Measurements from ENCODE around the gene PHPT1. TPM values are rescaled to one million over a fixed set of nuclear protein-coding genes. Genes with fewer than 3 reads are reported as not detected.

The PHPT1 gene
- total and polyA plus RNA-seq, 2 of the 13 experiments (the other 11 are each of a cell fraction or from before 2014, with no cell fraction given) = 189 to 192 TPM

DNA sequence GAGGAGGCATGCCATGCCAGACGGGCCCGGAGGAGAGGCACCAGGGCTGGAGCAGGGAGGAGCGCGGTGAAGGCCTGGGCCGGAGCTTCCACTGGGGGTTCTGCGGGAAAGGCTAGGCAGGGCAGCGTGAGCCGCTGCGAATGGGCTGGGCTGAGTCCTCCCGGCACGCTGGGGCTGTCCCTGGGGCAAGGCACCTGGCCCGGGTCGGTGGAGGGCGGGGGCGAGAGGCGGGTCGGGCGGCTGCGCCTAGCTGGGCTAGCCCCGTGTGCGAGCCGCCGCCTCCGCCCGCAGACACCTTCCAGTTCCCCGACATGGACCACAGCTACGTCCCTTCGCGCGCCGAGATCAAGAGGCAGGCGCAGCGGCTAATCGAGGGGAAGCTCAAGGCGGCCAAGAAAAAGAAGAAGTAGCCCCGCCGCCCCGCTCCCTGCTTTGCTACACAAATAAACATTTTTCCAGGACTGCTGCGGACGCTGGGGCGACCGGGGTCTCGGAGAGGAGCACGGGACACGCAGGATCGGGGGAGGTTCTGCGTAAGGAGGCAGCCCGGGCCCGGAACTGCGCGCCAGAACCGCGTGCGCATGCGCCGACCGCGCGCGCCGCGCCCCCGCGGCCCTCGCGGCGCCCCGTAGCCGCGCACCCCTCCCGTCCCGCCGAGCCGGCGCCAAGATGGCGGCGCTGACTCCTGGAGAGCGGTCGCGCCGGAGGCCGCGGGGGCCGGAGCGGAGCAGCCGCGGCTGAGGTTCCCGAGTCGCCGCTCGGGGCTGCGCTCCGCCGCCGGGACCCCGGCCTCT lies 41.7 kb upstream of the PHPT1 start, which contains the start of gene RABL6 (continued):
- TF ChIP-seq, protein P1, sequence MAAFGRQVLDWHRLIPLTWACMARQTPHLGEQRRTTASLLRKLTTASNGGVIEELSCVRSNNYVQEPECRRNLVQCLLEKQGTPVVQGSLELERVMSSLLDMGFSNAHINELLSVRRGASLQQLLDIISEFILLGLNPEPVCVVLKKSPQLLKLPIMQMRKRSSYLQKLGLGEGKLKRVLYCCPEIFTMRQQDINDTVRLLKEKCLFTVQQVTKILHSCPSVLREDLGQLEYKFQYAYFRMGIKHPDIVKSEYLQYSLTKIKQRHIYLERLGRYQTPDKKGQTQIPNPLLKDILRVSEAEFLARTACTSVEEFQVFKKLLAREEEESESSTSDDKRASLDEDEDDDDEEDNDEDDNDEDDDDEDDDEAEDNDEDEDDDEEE (CRISPR knock-in tag; IDR thresholded peaks at IDR 0.05) = peak; percentile 30; the same call in 1 of the 2 replicates
- TF ChIP-seq MYC (CRISPR knock-in tag; IDR thresholded peaks at IDR 0.05; ENCODE audit: borderline replicate concordance) (0 out of 2 replicates have a peak, but pooled peaks have one; percentile 46), PCBP1 (IDR thresholded peaks at IDR 0.05; ENCODE audit: borderline replicate concordance, low read depth, low read length) (no peak), ZSCAN31 (CRISPR knock-in tag; IDR thresholded peaks at IDR 0.05; ENCODE audit: low read depth) (peak; percentile 70), ZNF776 (CRISPR knock-in tag; IDR thresholded peaks at IDR 0.05) (0 out of 2 replicates have a peak, but pooled peaks have one; percentile 22), GLI4 (CRISPR knock-in tag; IDR thresholded peaks at IDR 0.05; ENCODE audit: borderline replicate concordance) (no peak), ELF3 (CRISPR knock-in tag; IDR thresholded peaks at IDR 0.05) (no peak), MBD4 (IDR thresholded peaks at IDR 0.05; ENCODE audit: borderline replicate concordance, low read length) (no peak), ZNF225 (CRISPR knock-in tag; IDR thresholded peaks at IDR 0.05) (no peak), NKX3-1 (CRISPR knock-in tag; IDR thresholded peaks at IDR 0.05) (peak; percentile 43; the same call in 1 of the 2 replicates), POLR2A (IDR thresholded peaks at IDR 0.05; ENCODE audit: insufficient read depth in 1 of 2, low read depth in 2 of 2, low read length in 2 of 2) (0 out of 4 replicates have a peak, but pooled peaks of 1 of the 2 experiments have one; percentile 23), ELF4 (CRISPR knock-in tag; IDR thresholded peaks at IDR 0.05; ENCODE audit: borderline replicate concordance) (peak; percentile 61; the same call in 1 of the 2 replicates), ZNF547 (CRISPR knock-in tag; IDR thresholded peaks at IDR 0.05) (no peak; the same call in 1 of the 2 replicates), ZNF605 (CRISPR knock-in tag; IDR thresholded peaks at IDR 0.05) (0 out of 2 replicates have a peak, but pooled peaks have one; percentile 25), GABPB1 (CRISPR knock-in tag; IDR thresholded peaks at IDR 0.05) (peak; percentile 53; the same call in 1 of the 2 replicates), ZNF670 (CRISPR knock-in tag; IDR thresholded peaks at IDR 0.05; ENCODE audit: borderline replicate concordance) (0 out of 2 replicates have a peak, but pooled peaks have one; percentile 50), ZNF781 (CRISPR knock-in tag; IDR thresholded peaks at IDR 0.05; ENCODE audit: borderline replicate concordance, not compliant biosample characterization) (no peak)
- TF ChIP-seq, protein P2, sequence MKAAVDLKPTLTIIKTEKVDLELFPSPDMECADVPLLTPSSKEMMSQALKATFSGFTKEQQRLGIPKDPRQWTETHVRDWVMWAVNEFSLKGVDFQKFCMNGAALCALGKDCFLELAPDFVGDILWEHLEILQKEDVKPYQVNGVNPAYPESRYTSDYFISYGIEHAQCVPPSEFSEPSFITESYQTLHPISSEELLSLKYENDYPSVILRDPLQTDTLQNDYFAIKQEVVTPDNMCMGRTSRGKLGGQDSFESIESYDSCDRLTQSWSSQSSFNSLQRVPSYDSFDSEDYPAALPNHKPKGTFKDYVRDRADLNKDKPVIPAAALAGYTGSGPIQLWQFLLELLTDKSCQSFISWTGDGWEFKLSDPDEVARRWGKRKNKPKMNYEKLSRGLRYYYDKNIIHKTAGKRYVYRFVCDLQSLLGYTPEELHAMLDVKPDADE (CRISPR knock-in tag; IDR thresholded peaks at IDR 0.05) = no peak
- TF ChIP-seq, protein P3, sequence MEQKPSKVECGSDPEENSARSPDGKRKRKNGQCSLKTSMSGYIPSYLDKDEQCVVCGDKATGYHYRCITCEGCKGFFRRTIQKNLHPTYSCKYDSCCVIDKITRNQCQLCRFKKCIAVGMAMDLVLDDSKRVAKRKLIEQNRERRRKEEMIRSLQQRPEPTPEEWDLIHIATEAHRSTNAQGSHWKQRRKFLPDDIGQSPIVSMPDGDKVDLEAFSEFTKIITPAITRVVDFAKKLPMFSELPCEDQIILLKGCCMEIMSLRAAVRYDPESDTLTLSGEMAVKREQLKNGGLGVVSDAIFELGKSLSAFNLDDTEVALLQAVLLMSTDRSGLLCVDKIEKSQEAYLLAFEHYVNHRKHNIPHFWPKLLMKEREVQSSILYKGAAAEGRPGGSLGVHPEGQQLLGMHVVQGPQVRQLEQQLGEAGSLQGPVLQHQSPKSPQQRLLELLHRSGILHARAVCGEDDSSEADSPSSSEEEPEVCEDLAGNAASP (CRISPR knock-in tag; IDR thresholded peaks at IDR 0.05; ENCODE audit: borderline replicate concordance) = no peak
- TF ChIP-seq, protein P4, sequence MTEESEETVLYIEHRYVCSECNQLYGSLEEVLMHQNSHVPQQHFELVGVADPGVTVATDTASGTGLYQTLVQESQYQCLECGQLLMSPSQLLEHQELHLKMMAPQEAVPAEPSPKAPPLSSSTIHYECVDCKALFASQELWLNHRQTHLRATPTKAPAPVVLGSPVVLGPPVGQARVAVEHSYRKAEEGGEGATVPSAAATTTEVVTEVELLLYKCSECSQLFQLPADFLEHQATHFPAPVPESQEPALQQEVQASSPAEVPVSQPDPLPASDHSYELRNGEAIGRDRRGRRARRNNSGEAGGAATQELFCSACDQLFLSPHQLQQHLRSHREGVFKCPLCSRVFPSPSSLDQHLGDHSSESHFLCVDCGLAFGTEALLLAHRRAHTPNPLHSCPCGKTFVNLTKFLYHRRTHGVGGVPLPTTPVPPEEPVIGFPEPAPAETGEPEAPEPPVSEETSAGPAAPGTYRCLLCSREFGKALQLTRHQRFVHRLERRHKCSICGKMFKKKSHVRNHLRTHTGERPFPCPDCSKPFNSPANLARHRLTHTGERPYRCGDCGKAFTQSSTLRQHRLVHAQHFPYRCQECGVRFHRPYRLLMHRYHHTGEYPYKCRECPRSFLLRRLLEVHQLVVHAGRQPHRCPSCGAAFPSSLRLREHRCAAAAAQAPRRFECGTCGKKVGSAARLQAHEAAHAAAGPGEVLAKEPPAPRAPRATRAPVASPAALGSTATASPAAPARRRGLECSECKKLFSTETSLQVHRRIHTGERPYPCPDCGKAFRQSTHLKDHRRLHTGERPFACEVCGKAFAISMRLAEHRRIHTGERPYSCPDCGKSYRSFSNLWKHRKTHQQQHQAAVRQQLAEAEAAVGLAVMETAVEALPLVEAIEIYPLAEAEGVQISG (CRISPR knock-in tag; IDR thresholded peaks at IDR 0.05) = peak; percentile 31
- TF ChIP-seq, protein P5, sequence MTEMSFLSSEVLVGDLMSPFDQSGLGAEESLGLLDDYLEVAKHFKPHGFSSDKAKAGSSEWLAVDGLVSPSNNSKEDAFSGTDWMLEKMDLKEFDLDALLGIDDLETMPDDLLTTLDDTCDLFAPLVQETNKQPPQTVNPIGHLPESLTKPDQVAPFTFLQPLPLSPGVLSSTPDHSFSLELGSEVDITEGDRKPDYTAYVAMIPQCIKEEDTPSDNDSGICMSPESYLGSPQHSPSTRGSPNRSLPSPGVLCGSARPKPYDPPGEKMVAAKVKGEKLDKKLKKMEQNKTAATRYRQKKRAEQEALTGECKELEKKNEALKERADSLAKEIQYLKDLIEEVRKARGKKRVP (CRISPR knock-in tag; IDR thresholded peaks at IDR 0.05) = no peak

Measured in HepG2 (cell line).